ENCODE data around the gene CDH10. TPM values are rescaled to one million over a fixed set of nuclear protein-coding genes. Genes with fewer than 3 reads are reported as not detected.

CDH10 gene
- total RNA-seq, 2 experiments from 2014 or later: not detected

DNA sequence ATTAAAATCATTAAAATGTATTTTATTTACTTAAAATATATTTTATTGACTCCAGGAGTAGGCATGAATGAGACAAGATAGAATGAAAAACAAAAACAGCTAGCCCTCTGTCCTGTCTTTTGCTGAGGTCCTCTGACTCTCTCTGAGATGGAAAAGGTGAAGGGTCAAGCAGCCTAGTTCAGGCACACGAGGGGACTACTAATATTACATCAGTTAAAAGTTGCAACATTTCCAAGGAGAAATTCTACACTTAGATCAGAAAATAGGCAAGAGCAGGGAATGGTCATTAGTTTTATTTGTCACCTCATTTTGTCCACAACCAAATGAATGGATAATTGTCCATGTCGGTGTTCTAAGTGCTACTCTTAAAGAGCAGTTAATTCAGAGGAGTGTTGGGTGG, 148.5 kb downstream of the CDH10 start:
- no peaks in the 10 kb centered on the region for H3K4me1 Mint-ChIP-seq
- H3K9me3 Mint-ChIP-seq: no peaks in the 10 kb centered on the region
- H3K36me3 Mint-ChIP-seq: no peaks in the 10 kb centered on the region
- H3K27ac Mint-ChIP-seq: no peak overlapping the region
- POLR2A ChIA-PET: no interaction called here
- no peak overlapping the region for H3K4me3 Mint-ChIP-seq
- ATAC-seq (ENCODE audit: low read depth) (no peak), DNase-seq (no peak)
- no peaks in the 10 kb centered on the region for H3K27me3 Mint-ChIP-seq

- no peak overlapping the region for H3K27ac Mint-ChIP-seq
- no peak for DNase-seq
- no peak for ATAC-seq (ENCODE audit: low read depth)
- no peak overlapping the region for H3K4me3 Mint-ChIP-seq
- POLR2A ChIA-PET: no interaction called here
- no peaks in the 10 kb centered on the region for H3K27me3 Mint-ChIP-seq
- no peaks in the 10 kb centered on the region for H3K4me1 Mint-ChIP-seq
- no peaks in the 10 kb centered on the region for H3K36me3 Mint-ChIP-seq
- H3K9me3 Mint-ChIP-seq: peaks cover 2% of the 10 kb centered on the region
These were observed 152.5 kb downstream of the CDH10 start for GRCh38 chr5:24492229-24492628.

GRCh38 chr5:24491490-24491889, 153.3 kb downstream of the CDH10 start:
- Mint-ChIP-seq H3K4me1 (no peaks in the 10 kb centered on the region), H3K4me3 (no peak overlapping the region), H3K27ac (no peak overlapping the region), H3K27me3 (no peaks in the 10 kb centered on the region), H3K36me3 (no peaks in the 10 kb centered on the region), H3K9me3 (peaks cover 2% of the 10 kb centered on the region)
- DNase-seq (no peak), ATAC-seq (ENCODE audit: low read depth) (no peak)
- POLR2A ChIA-PET: no interaction called here

DNA sequence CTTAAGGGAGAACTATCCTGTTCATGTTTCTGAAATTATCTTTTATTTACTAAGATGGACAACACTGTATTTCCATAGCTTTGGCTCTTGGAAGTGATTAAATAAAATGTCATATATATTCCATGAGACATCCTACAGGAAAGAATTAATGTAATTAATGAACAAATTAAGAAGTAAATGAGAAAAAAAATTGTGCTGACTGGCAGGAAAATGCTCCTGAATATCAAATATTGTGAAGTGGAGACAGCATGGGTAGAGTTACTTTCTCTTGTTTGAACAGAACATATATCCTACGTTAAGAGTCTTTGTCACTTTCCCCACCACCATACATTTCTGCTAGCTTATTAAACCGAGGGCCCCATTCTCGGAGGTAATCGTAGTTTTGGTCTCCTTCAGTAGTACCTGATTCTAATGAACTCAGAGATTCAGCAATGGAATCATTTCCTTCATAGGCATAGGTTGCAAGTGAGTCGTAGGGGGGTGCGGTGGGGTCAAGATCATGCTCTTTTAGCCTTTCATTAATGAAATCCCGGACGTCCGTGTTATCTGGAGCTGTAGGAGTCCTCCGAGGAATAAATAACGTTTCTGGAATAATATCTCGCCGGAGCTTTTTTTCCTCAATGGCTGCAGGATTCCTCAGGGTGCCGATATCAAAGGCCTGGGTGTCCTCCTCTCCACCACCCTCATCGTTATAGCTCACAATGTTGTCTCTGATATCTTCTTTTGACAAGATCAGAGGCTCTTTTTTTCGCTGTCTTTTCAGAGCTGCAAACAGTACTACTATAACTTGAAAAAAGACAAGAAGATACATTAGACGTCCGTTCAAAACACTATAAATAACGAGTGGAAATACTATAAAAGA, 157.2 kb downstream of the CDH10 start:
- ATAC-seq (ENCODE audit: low read depth) (no peak), DNase-seq (no peak)
- Mint-ChIP-seq H3K4me1 (no peaks in the 10 kb centered on the region), H3K36me3 (no peaks in the 10 kb centered on the region), H3K4me3 (no peak overlapping the region), H3K9me3 (peaks cover 2% of the 10 kb centered on the region), H3K27ac (no peak overlapping the region), H3K27me3 (no peaks in the 10 kb centered on the region)
- POLR2A ChIA-PET: no interaction called here

DNA sequence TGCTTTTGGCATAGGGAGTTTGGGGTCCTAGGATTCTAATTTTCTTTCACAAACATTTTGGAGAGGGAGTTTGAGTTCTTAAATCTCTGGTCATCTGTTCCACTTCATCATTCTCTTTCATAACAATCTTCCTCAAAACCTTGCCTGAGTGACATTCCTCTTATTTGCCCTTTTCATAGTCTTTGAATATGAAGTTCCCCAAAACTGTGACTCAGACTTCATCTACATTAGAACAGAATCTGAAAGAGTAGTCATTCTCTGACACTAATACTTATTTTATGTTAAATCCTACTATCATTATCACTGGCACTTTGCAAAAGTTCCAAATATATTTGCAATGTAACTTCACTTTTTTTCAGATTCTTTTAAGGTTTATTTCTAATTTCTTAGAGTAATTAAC, 163.8 kb downstream of the CDH10 start:
- peaks cover 1% of the 10 kb centered on the region for H3K9me3 Mint-ChIP-seq
- ATAC-seq (ENCODE audit: low read depth) (no peak), DNase-seq (no peak)
- no peaks in the 10 kb centered on the region for H3K4me1 Mint-ChIP-seq
- H3K27me3 Mint-ChIP-seq: no peaks in the 10 kb centered on the region
- H3K36me3 Mint-ChIP-seq: no peaks in the 10 kb centered on the region
- no peak overlapping the region for H3K4me3 Mint-ChIP-seq
- POLR2A ChIA-PET: no interaction called here
- H3K27ac Mint-ChIP-seq: no peak overlapping the region

GRCh38 chr5:24477958-24478357, 166.8 kb downstream of the CDH10 start:
- POLR2A ChIA-PET: no interaction called here
- Mint-ChIP-seq H3K36me3 (no peaks in the 10 kb centered on the region), H3K27me3 (no peaks in the 10 kb centered on the region), H3K27ac (no peak overlapping the region), H3K4me1 (no peaks in the 10 kb centered on the region), H3K9me3 (peaks cover 5% of the 10 kb centered on the region), H3K4me3 (no peak overlapping the region)
- DNase-seq (no peak), ATAC-seq (ENCODE audit: low read depth) (no peak)

GRCh38 chr5:24475101-24475500, 169.7 kb downstream of the CDH10 start:
- no peaks in the 10 kb centered on the region for H3K4me1 Mint-ChIP-seq
- POLR2A ChIA-PET: no interaction called here

DNA sequence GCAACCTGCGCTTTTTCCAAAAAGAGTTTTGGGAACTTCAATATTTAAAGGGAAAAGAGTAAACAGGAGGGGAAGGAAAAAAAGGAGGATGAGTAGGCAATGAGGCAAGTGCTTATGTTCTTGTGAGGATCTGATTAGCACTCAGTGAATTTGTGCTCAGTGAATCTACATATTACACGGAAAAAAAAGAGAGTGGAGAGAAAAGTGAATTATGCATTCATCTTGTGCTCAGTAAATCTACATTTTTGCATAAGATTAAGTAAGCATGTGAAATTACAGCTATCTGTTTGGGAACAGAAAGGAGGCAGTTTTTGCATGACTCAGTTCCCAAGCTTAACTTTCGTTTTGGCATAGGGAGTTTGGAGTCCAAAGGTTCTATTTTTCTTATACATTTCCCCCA, 170.1 kb downstream of the CDH10 start:
- Mint-ChIP-seq H3K9me3 (peaks cover 4% of the 10 kb centered on the region), H3K27ac (no peak overlapping the region), H3K4me1 (no peaks in the 10 kb centered on the region), H3K4me3 (no peak overlapping the region), H3K27me3 (no peaks in the 10 kb centered on the region), H3K36me3 (no peaks in the 10 kb centered on the region)
- ATAC-seq (ENCODE audit: low read depth): no peak
- POLR2A ChIA-PET: no interaction called here
- no peak for DNase-seq

More at GRCh38 chr5:24475101-24475500, 169.7 kb downstream of the CDH10 start:
- DNase-seq (no peak), ATAC-seq (ENCODE audit: low read depth) (no peak)
- Mint-ChIP-seq H3K9me3 (peaks cover 4% of the 10 kb centered on the region), H3K36me3 (no peaks in the 10 kb centered on the region), H3K27ac (no peak overlapping the region), H3K4me3 (no peak overlapping the region), H3K27me3 (no peaks in the 10 kb centered on the region)

DNA sequence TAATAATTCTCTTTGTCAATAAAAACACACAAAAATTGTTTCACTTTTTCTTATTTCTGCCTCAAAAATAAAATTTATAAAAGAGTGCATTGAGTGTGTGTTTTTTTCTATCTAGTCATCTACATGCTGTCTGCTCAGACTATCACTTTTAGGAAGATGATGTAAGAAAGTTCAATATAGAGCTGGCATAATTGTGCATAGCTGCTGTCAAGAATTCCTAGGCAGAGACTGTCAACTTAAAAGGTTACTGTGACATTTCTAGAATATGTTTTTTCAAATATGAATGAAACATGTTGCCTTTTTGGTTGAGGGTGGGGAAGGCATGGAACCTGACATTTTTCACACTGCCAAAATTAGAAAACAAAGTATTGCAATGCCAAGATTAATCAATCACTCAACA, 172.3 kb downstream of the CDH10 start:
- ATAC-seq (ENCODE audit: low read depth): no peak
- Mint-ChIP-seq H3K27ac (no peak overlapping the region), H3K4me3 (no peak overlapping the region), H3K9me3 (peaks cover 4% of the 10 kb centered on the region), H3K27me3 (no peaks in the 10 kb centered on the region), H3K4me1 (no peaks in the 10 kb centered on the region), H3K36me3 (no peaks in the 10 kb centered on the region)
- DNase-seq: no peak
- POLR2A ChIA-PET: no interaction called here

GRCh38 chr5:24444414-24444813, 200.4 kb downstream of the CDH10 start:
- H3K27ac Mint-ChIP-seq: no peak overlapping the region
- no peaks in the 10 kb centered on the region for H3K36me3 Mint-ChIP-seq
- H3K27me3 Mint-ChIP-seq: no peaks in the 10 kb centered on the region
- DNase-seq (no peak), ATAC-seq (ENCODE audit: low read depth) (no peak)
- H3K4me3 Mint-ChIP-seq: no peak overlapping the region
- H3K9me3 Mint-ChIP-seq: peaks cover 10% of the 10 kb centered on the region
- POLR2A ChIA-PET: no interaction called here
- no peaks in the 10 kb centered on the region for H3K4me1 Mint-ChIP-seq

DNA sequence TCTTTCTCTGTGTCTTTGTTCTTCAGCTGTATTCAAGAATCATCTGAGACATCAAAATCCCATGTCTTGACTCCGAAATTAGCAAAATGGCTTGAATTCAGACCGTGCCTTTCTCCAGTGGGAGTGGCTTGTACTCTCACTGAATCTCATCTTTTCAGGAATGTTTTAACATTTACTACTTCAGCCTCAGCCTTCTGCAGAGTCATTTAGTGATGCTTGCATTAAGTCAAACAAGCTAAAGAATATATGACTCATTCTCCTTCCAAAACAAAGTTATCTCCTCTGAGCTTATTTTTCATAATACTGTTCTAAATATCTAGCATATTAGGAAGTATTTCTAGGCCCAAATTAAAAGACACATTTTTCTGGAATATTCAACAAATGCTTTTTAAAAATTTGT, 205.3 kb downstream of the CDH10 start:
- ATAC-seq (ENCODE audit: low read depth) (no peak), DNase-seq (no peak)
- peaks cover 9% of the 10 kb centered on the region for H3K9me3 Mint-ChIP-seq
- no peak overlapping the region for H3K4me3 Mint-ChIP-seq
- H3K27ac Mint-ChIP-seq: no peak overlapping the region
- H3K4me1 Mint-ChIP-seq: no peaks in the 10 kb centered on the region
- no peaks in the 10 kb centered on the region for H3K36me3 Mint-ChIP-seq
- POLR2A ChIA-PET: no interaction called here
- H3K27me3 Mint-ChIP-seq: no peaks in the 10 kb centered on the region
